ENCODE results near the gene ARMC6. TPM values are rescaled to one million over a fixed set of nuclear protein-coding genes. Genes with fewer than 3 reads are reported as not detected.

Gene ARMC6
- total and polyA plus RNA-seq, 2 experiments from 2014 or later: 40.9 to 112 TPM

DNA sequence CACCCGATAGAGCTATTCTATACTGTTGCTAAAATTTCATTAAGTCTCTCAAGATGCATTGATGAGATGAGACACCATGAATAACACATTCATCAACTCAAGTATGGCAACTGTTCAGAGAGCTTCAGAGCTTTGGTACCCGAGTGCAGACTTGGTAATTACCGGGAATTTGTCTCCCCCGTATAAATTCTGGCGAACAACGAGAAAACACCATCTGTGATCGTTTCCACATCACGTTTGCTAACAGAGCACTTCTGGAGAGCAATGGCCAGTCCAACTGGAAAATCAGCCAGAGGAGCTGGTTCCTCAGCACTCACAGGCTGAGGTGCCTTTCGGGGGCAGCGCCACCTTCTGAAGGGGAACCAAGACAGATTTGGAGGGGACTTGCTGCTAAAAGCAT lies 40.3 kb upstream of the ARMC6 start:
- Histone ChIP-seq H2AFZ (no peak overlapping the region), H3K79me2 (replicated peaks; ENCODE audit: insufficient read depth) (no peaks in the 10 kb centered on the region), H3K4me2 (no peak overlapping the region), H3K9me2 (ENCODE audit: insufficient read depth) (no peaks in the 10 kb centered on the region), H3K4me1 (ENCODE audit: insufficient read depth) (no peaks in the 10 kb centered on the region), H4K20me1 (replicated peaks; ENCODE audit: insufficient read depth) (peaks cover 20% of the 10 kb centered on the region; the same call in 1 of the 2 replicates), H3K27ac (ENCODE audit: low read depth) (no peak overlapping the region), H3F3A (replicated peaks; ENCODE audit: low read depth) (peaks cover 22% of the 10 kb centered on the region), H3K27me3 (ENCODE audit: insufficient read depth) (no peaks in the 10 kb centered on the region), H3K36me3 (ENCODE audit: insufficient read depth) (peaks cover 9% of the 10 kb centered on the region), H3K4me3 (no peak overlapping the region)
- no peak for ATAC-seq
- H3K27me3 Mint-ChIP-seq (ENCODE audit: insufficient read depth, low read depth, poor library complexity): peaks cover 14% of the 10 kb centered on the region
- no peak overlapping the region for H3K27ac Mint-ChIP-seq
- DNase-seq (ENCODE audit: low spot score): no peak
- no peak overlapping the region for H3K4me3 Mint-ChIP-seq
- H3K4me1 Mint-ChIP-seq: peaks cover 11% of the 10 kb centered on the region
- peaks cover 51% of the 10 kb centered on the region for H3K36me3 Mint-ChIP-seq (ENCODE audit: low read depth)
- no peaks in the 10 kb centered on the region for H3K9me3 Mint-ChIP-seq
- TF ChIP-seq CREB1 (CRISPR knock-in tag; IDR thresholded peaks at IDR 0.05; ENCODE audit: low read depth): no peak
- TF ChIP-seq, protein P1, sequence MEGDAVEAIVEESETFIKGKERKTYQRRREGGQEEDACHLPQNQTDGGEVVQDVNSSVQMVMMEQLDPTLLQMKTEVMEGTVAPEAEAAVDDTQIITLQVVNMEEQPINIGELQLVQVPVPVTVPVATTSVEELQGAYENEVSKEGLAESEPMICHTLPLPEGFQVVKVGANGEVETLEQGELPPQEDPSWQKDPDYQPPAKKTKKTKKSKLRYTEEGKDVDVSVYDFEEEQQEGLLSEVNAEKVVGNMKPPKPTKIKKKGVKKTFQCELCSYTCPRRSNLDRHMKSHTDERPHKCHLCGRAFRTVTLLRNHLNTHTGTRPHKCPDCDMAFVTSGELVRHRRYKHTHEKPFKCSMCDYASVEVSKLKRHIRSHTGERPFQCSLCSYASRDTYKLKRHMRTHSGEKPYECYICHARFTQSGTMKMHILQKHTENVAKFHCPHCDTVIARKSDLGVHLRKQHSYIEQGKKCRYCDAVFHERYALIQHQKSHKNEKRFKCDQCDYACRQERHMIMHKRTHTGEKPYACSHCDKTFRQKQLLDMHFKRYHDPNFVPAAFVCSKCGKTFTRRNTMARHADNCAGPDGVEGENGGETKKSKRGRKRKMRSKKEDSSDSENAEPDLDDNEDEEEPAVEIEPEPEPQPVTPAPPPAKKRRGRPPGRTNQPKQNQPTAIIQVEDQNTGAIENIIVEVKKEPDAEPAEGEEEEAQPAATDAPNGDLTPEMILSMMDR (conservative IDR thresholded peaks at IDR 0.05; ENCODE audit: low read depth in 2 of 2): 0 out of 4 replicates have a peak, but pooled peaks of 1 of the 2 experiments have one; percentile 9
- TF ChIP-seq POLR2AphosphoS5 (IDR thresholded peaks at IDR 0.05; ENCODE audit: low read depth): no peak

DNA sequence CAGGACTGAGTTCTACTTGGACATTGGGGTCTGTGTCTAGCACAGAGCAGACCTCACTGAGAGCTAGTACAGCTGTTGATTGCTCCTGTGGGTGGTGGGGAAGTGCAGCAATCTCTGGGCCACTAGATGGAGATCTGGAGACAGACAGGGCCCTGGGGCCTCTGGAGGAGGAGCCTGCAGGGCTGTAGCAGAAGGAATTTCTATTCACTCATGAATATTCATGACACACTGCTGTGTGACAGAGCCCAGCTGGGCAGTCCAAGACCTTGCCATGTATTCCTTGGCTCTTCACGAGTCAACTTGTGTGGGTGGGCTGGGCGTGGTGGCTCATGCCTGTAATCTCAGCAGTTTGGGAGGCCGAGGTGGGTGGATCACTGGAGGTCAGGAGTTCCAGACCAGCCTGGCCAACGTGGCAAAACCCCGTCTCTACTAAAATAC lies 37.6 kb upstream of the ARMC6 start:
- peaks cover 72% of the 10 kb centered on the region for H3K36me3 Mint-ChIP-seq (ENCODE audit: low read depth)
- H3K27me3 Mint-ChIP-seq (ENCODE audit: insufficient read depth, low read depth, poor library complexity): peaks cover 12% of the 10 kb centered on the region

More for the DNA sequence above, 37.6 kb upstream of the ARMC6 start:
- no peak overlapping the region for H3K4me3 ChIP-seq
- H3K4me2 ChIP-seq: no peak overlapping the region
- ATAC-seq (peak; percentile 96), DNase-seq (ENCODE audit: low spot score) (peak; percentile 93)
- H3K27me3 ChIP-seq (ENCODE audit: insufficient read depth): no peaks in the 10 kb centered on the region
- no peak overlapping the region for H2AFZ ChIP-seq
- no peak overlapping the region for H3K27ac ChIP-seq (ENCODE audit: low read depth)
- no peaks in the 10 kb centered on the region for H3K79me2 ChIP-seq (replicated peaks; ENCODE audit: insufficient read depth)
- Mint-ChIP-seq H3K4me3 (no peak overlapping the region), H3K4me1 (peaks cover 11% of the 10 kb centered on the region), H3K9me3 (no peaks in the 10 kb centered on the region), H3K27ac (peak overlapping the region; percentile 77; the same call in 1 of the 2 replicates)
- H3K9me2 ChIP-seq (ENCODE audit: insufficient read depth): no peaks in the 10 kb centered on the region
- peaks cover 20% of the 10 kb centered on the region; the same call in 1 of the 2 replicates for H4K20me1 ChIP-seq (replicated peaks; ENCODE audit: insufficient read depth)
- H3F3A ChIP-seq (replicated peaks; ENCODE audit: low read depth): peaks cover 16% of the 10 kb centered on the region
- peaks cover 9% of the 10 kb centered on the region for H3K36me3 ChIP-seq (ENCODE audit: insufficient read depth)
- TF ChIP-seq CREB1 (CRISPR knock-in tag; IDR thresholded peaks at IDR 0.05; ENCODE audit: low read depth) (peak; percentile 19; the same call in 1 of the 2 replicates), STAT1 (IDR thresholded peaks at IDR 0.05; ENCODE audit: unreplicated experiment) (no peak)
- TF ChIP-seq, protein P1 (conservative IDR thresholded peaks at IDR 0.05; ENCODE audit: low read depth in 2 of 2): peak; percentile 58 to 72
- H3K4me1 ChIP-seq (ENCODE audit: insufficient read depth): no peaks in the 10 kb centered on the region
